C4-2B (cell line): ENCODE results near the gene ZNF784.

Experiments used
- H3K27ac ChIP-seq: fragments of 450-650 bp; 2 replicates; pipeline ENCODE4 v1.5.1; 2017
- CTCF ChIP-seq: fragments of 450-650 bp; conservative IDR thresholded peaks from 2 replicates; pipeline ENCODE4 v1.5.1; 2017; ENCODE audit warnings: mild to moderate bottlenecking
- ZFX ChIP-seq: fragments of 450-650 bp; IDR thresholded peaks from 2 replicates; pipeline ENCODE4 v1.6.1; 2017

ZNF784 gene

DNA sequence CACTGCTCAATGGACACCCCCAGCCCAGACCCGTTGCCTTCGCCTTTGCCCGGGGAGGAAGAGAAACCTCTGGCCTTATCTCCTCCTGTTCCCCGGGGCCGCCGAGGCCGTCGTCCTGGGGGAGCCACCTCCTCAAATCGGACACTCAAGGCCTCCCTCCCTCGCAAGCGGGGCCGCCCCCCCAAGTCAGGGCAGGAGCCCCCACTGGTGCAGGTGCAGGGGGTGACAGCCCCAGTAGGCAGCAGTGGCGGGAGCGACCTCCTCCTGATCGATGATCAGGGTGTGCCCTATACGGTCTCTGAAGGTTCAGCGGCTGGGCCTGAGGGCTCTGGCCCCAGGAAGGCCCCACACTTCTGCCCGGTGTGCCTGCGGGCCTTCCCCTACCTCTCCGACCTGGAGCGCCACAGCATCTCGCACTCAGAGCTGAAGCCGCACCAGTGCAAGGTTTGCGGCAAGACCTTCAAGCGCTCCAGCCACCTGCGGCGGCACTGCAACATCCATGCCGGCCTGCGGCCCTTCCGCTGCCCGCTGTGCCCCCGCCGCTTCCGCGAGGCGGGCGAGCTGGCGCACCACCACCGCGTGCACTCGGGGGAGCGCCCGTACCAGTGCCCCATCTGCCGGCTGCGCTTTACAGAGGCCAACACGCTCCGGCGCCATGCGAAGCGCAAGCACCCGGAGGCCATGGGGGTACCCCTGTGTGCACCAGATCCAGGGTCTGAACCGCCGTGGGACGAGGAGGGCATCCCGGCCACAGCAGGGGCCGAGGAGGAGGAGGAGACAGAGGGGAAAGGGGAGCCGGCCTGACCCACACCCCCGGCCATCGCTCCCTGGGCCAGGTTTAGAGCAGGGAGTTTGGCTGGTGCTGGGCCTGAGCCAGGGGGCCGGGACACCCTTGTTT lies 22.0 kb downstream of the ZNF784 start:
- H3K27ac ChIP-seq = no peak overlapping the region
- no peak for TF ChIP-seq CTCF
- no peak for TF ChIP-seq ZFX

- peak overlapping the region; percentile 91 for H3K27ac ChIP-seq
- TF ChIP-seq CTCF = no peak
- TF ChIP-seq ZFX = no peak
These were observed 23.3 kb downstream of the ZNF784 start for GRCh38 chr19:55601084-55601483.

DNA sequence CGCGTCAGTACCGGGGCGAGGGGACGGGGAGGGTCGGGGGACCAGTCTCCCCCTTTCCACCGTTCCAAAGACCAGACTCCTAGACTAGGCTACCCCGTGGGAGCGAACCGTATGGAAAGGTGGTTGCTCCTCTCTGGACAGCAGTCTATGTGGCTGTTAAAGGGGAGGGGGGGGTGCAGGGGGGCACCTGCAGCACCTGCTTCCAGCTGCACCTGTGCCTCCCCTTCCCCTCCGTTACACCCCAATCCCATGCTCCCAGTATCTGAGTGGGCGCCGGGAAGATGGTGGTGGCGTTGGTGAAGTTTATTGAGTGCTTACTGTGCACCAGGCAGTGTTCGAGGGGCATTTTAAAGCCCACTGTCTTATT lies 23.7 kb downstream of the ZNF784 start:
- H3K27ac ChIP-seq = peak overlapping the region; percentile 91
- no peak for TF ChIP-seq ZFX
- no peak for TF ChIP-seq CTCF

DNA sequence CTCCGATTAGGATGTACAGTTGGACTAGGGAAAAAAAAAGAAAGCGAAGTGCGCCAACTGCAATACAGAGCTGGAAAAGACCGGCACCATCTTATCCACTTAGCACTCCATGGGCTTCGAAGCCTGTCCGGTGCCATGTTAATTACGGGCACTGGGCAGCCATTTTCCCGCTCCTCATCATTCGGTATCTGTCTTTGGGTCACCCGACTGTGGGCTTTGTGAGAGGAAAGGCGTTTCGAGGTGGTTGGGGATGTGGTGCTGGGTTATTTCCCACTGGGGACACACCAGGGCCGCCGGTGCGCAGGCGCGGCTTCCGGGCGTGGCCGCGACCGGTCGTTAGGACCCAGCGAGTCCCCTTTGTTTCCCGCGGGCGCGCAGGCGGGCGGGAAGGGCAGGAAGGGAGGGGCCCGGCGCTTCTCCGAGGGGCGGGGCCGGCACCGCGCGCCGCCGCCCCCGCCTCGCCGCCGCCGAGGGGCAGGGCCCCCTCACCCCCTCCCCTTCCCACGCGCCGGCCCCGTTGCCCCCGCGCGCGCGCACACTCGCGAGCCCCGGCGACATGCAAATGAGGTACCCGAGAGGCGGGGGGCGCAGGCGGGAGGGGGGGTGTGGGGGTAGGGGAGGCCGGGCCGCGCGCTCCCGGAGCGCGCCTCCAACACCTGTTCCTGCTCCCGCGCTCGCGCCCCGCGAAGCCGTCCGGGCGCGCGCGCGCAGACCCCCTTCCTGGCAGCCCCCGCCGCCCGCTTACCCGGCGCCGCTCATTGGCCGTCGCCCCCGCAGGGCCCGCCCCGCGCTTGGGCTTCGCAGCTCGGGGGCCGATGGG lies 24.3 kb downstream of the ZNF784 start, which contains the start of gene ZNF524:
ZNF524 (plus strand) TSS at position 447 of the 820 bp plus-strand sequence. CDS start 1,825 bp downstream, outside the sequence.
- peak within 1 kb of the TSS; percentile 91 for H3K27ac ChIP-seq
- TF ChIP-seq CTCF (no peak), ZFX (no peak)

DNA sequence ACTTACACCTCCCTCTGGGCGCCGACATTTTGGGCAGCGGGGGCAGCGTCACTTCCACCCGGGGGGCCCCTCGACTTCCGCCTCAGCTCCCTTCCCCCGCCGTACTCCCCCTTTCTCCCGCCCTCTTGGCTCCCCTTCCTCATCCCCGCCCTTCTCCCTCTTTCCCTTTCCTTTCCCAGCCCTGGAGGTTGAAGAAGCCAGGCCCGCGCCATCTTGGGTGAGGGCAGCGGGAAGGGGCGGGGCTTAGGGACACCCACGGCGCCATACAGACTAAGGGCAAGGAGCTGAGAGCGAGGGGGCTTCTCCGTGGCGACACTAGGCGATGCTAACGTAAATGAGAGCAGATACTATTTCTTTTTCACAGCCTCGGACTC lies 24.9 kb downstream of the ZNF784 start, which contains the start of gene FIZ1:
FIZ1 (minus strand) TSS at position 50 of the 374 bp plus-strand sequence. CDS start 1,652 bp downstream, outside the sequence.
- H3K27ac ChIP-seq = peak within 1 kb of the TSS; percentile 91
- TF ChIP-seq ZFX = no peak; the same call in 1 of the 2 replicates
- no peak for TF ChIP-seq CTCF

DNA sequence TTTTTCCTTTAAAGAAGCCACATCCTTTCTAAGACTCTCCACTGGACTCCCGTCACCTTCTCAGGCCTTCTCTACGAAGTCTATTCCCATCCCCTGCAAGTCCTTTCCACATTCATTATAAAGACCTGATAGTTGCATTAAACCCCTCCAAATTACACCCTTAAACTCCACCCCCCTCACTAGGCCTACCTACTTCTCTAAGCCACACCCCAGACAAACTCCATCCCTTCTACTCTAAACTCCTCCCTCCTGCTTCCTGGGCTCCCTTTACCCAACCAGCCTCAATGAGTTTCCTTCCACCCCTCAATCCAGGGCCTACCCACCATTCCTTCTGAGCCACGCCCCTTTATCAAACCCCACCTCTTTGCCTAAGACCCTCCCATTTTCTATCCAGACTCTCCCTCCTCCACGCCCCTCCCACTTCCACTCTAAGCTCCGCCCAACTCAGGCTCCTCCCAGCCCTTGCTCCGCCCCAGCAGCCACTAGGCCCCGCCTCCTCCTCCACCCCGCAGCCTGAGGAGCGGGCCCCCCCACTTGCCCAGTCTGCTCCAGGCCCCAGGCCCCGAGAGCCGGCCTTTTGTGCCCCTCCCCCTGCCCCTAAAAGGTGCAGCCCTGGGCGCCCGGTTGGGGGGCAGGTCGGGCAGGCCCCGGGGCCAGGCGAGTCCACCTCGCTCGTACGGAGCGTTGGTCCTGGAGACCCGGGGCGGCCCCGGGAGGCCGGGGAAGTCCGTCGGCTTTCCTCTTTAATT lies 25.5 kb downstream of the ZNF784 start:
- no peak for TF ChIP-seq CTCF
- TF ChIP-seq ZFX = peak; percentile 23; the same call in 1 of the 2 replicates
- H3K27ac ChIP-seq = peak overlapping the region; percentile 91
